K562 (cell line): ENCODE results near the gene ACVR2B. TPM values are rescaled to one million over a fixed set of nuclear protein-coding genes. Genes with fewer than 3 reads are reported as not detected.

ENCODE experiments used
- CBFB ChIP-seq: sonication (generic); formaldehyde crosslinking; IDR thresholded peaks from 2 replicates; pipeline ENCODE4 v1.4.0; 2020; ENCODE audit warnings: mild to moderate bottlenecking, missing genetic modification reagents
- CHAMP1 ChIP-seq: fragments of 450-650 bp; IDR thresholded peaks from 2 replicates; pipeline ENCODE4 v1.6.1; 2016; ENCODE audit warnings: mild to moderate bottlenecking
- ELF2 ChIP-seq: fragments of 250-450 bp; sonication (Bioruptor Pico); IDR thresholded peaks from 2 replicates; pipeline ENCODE4 v1.5.0; 2021; ENCODE audit warnings: mild to moderate bottlenecking
- FOXK1 ChIP-seq: sonication (generic); formaldehyde crosslinking; IDR thresholded peaks from 2 replicates; pipeline ENCODE4 v1.8.0; 2022; ENCODE audit warnings: missing genetic modification reagents, mild to moderate bottlenecking, borderline replicate concordance
- HDAC6 ChIP-seq: IDR thresholded peaks from 2 replicates; pipeline ENCODE4 v1.6.1; 2012; ENCODE audit warnings: low read depth, mild to moderate bottlenecking, control low read depth, inconsistent platforms, low read length, moderate library complexity
- IRF1 ChIP-seq: sonication (generic); formaldehyde crosslinking; IDR thresholded peaks from 2 replicates; pipeline ENCODE4 v1.8.0; 2022; ENCODE audit warnings: missing genetic modification reagents, mild to moderate bottlenecking, borderline replicate concordance
- POLR3A ChIP-seq: IDR thresholded peaks from 2 replicates; pipeline ENCODE4 v1.6.1; 2011; ENCODE audit warnings: borderline replicate concordance, mild to moderate bottlenecking, moderate library complexity; ENCODE audit not compliant: insufficient read length, insufficient read depth; ENCODE audit errors: extremely low read depth
- SP1 ChIP-seq: sonication (generic); formaldehyde crosslinking; IDR thresholded peaks from 2 replicates; pipeline ENCODE4 v1.8.1; 2022; ENCODE audit warnings: mild to moderate bottlenecking, missing genetic modification reagents
- TAF1 ChIP-seq: IDR thresholded peaks from 2 replicates; pipeline ENCODE4 v1.6.1; 2011; ENCODE audit warnings: mild to moderate bottlenecking, low read length, moderate library complexity; ENCODE audit not compliant: insufficient read depth, control insufficient read depth, severe bottlenecking; ENCODE audit errors: extremely low read depth
- YY1 ChIP-seq, 3 experiments: IDR thresholded peaks; 2 replicates each; pipeline ENCODE4 v1.6.1; 2011; ENCODE audit warnings: low read length in 2 of 3, mild to moderate bottlenecking in 2 of 3, moderate library complexity in 2 of 3, borderline replicate concordance in 1 of 3, control low read depth in 1 of 3, low read depth in 1 of 3; ENCODE audit not compliant: insufficient read depth in 3 of 3, insufficient replicate concordance in 2 of 3, control insufficient read depth in 1 of 3, insufficient read length in 1 of 3; ENCODE audit errors: extremely low read depth in 1 of 3
- ZBTB17 ChIP-seq: fragments of 450-650 bp; formaldehyde crosslinking; IDR thresholded peaks from 2 replicates; pipeline ENCODE4 v1.4.0; 2020; ENCODE audit warnings: mild to moderate bottlenecking
- ZFP30 ChIP-seq: fragments of 250-450 bp; sonication (Bioruptor Pico); IDR thresholded peaks from 2 replicates; pipeline ENCODE4 v1.8.0; 2022; ENCODE audit warnings: moderate library complexity, mild to moderate bottlenecking, inconsistent platforms, borderline replicate concordance
- ZNF174 ChIP-seq: fragments of 250-450 bp; sonication (Bioruptor Pico); IDR thresholded peaks from 2 replicates; pipeline ENCODE4 v1.4.0; 2020; ENCODE audit warnings: mild to moderate bottlenecking
- ZNF766 ChIP-seq: fragments of 200-800 bp; sonication (Bioruptor generic); conservative IDR thresholded peaks from 2 replicates; pipeline ENCODE4 v1.6.1; 2016; ENCODE audit warnings: missing genetic modification characterization, missing compliant biosample characterization
- ZNF830 ChIP-seq: fragments of 250-450 bp; sonication (Bioruptor Pico); IDR thresholded peaks from 2 replicates; pipeline ENCODE4 v1.5.0; 2021; ENCODE audit warnings: mild to moderate bottlenecking
- polyA plus RNA-seq, 8 experiments: library from polyadenylated mRNA; depleted of rRNA in 4 of 8; stranded (reverse) in 5 of 8; unstranded in 3 of 8; fragments of >200 nt; fragmentation: Nextera tagmentation in 2 of 8; fragmentation: Illumina TruSeq in 1 of 8; extraction: Ambion mirVana in 2 of 8; extraction: Trizol in 1 of 8; gene quantifications; 2 replicates each; pipeline versions ENCODE4 v1.2.1 to v1.2.3, GENCODE V29; 2011 to 2014; ENCODE audit warnings: inconsistent platforms in 1 of 8, missing spikeins in 1 of 8
- total RNA-seq, 7 experiments: library from RNA; depleted of rRNA in 6 of 7; stranded (reverse); fragments of >200 nt in 6 of 7; fragmentation: Illumina TruSeq in 2 of 7; extraction: Trizol in 2 of 7; gene quantifications; 2 replicates each; pipeline versions ENCODE4 v1.2.1 to v1.2.3, GENCODE V29; 2011 to 2021; ENCODE audit warnings: low replicate concordance in 1 of 7
- TF ChIP-seq, protein P1 (sequence below): fragments of 200-800 bp; sonication (Bioruptor generic); IDR thresholded peaks from 2 replicates; pipeline ENCODE4 v1.6.1; 2017; ENCODE audit warnings: missing genetic modification characterization, missing compliant biosample characterization
- TF ChIP-seq, protein P2 (sequence below): fragments of 250-450 bp; sonication (Bioruptor Pico); IDR thresholded peaks from 2 replicates; pipeline ENCODE4 v1.8.0; 2022; ENCODE audit warnings: inconsistent platforms
- TF ChIP-seq, protein P3 (sequence below), 2 experiments: fragments of 450-650 bp in 1 of 2; sonication (generic) in 1 of 2; formaldehyde crosslinking; conservative IDR thresholded peaks; 2 replicates each; pipeline versions ENCODE4 v1.4.0 to v1.8.1; 2020 to 2022; ENCODE audit warnings: mild to moderate bottlenecking in 1 of 2, missing genetic modification reagents in 1 of 2

Gene ACVR2B
- total and polyA plus RNA-seq, 9 of the 15 experiments (the other 6 are each of a cell fraction or from before 2014, with no cell fraction given), result 1.8 to 23.7 (median 7.1) TPM

DNA sequence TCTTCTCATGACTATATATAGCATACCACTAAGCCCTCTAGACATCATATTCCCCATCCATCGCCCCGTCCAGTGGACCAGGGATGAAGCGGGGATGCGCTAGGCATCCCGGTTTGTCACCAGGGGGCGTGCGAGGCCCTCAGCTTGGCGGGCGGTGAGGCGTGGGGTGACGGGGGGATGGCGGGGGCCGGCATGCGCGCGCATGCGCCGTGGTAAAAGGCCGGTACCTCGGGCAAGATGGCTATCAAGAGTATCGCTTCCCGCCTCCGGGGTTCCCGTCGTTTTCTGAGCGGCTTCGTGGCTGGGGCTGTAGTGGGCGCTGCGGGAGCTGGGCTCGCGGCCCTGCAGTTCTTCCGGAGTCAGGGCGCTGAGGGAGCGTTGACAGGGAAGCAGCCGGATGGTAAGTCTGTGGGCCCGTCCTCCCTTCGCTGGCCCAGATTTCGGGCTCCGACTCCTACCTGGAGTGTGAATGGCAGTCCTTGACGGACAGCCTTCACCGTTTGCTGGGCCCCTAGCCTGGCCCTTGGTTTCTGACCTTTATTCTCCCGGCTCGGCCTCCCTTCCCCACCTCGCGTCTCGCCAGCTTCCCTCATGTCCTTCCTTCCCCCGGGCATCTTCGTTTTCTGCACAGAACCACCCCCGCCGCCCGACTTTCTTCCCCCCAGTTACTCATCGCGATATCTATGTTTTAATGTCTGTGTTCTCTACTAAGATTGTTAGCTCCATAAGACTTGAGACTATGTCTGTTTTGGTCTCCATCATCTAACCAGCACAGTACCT lies 42.6 kb downstream of the ACVR2B start, which contains the start of gene EXOG (continued):
- TF ChIP-seq, protein P1, sequence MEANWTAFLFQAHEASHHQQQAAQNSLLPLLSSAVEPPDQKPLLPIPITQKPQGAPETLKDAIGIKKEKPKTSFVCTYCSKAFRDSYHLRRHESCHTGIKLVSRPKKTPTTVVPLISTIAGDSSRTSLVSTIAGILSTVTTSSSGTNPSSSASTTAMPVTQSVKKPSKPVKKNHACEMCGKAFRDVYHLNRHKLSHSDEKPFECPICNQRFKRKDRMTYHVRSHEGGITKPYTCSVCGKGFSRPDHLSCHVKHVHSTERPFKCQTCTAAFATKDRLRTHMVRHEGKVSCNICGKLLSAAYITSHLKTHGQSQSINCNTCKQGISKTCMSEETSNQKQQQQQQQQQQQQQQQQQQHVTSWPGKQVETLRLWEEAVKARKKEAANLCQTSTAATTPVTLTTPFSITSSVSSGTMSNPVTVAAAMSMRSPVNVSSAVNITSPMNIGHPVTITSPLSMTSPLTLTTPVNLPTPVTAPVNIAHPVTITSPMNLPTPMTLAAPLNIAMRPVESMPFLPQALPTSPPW (CRISPR knock-in tag), result peak; percentile 99
- TF ChIP-seq POLR3A (no peak), SP1 (CRISPR knock-in tag) (peak; percentile 62), ZBTB17 (no peak), ELF2 (peak; percentile 85), YY1 (IDR thresholded peaks at IDR 0.05; ENCODE audit: borderline replicate concordance in 1 of 3, control insufficient read depth in 1 of 3, extremely low read depth in 1 of 3, insufficient read depth in 3 of 3, insufficient read length in 1 of 3, insufficient replicate concordance in 2 of 3, low read depth in 1 of 3, low read length in 2 of 3) (peak in 2 of 3 experiments; percentile 82 to 86), CBFB (CRISPR knock-in tag) (0 out of 2 replicates have a peak, but pooled peaks have one; percentile 62), IRF1 (CRISPR knock-in tag) (no peak), ZFP30 (CRISPR knock-in tag) (no peak), ZNF174 (CRISPR knock-in tag) (no peak), FOXK1 (CRISPR knock-in tag) (no peak), TAF1 (peak; percentile 85), ZNF766 (no peak), HDAC6 (no peak), CHAMP1 (no peak), ZNF830 (CRISPR knock-in tag) (no peak)
- TF ChIP-seq, protein P2, sequence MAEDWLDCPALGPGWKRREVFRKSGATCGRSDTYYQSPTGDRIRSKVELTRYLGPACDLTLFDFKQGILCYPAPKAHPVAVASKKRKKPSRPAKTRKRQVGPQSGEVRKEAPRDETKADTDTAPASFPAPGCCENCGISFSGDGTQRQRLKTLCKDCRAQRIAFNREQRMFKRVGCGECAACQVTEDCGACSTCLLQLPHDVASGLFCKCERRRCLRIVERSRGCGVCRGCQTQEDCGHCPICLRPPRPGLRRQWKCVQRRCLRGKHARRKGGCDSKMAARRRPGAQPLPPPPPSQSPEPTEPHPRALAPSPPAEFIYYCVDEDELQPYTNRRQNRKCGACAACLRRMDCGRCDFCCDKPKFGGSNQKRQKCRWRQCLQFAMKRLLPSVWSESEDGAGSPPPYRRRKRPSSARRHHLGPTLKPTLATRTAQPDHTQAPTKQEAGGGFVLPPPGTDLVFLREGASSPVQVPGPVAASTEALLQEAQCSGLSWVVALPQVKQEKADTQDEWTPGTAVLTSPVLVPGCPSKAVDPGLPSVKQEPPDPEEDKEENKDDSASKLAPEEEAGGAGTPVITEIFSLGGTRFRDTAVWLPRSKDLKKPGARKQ (CRISPR knock-in tag), result no peak
- TF ChIP-seq, protein P3, sequence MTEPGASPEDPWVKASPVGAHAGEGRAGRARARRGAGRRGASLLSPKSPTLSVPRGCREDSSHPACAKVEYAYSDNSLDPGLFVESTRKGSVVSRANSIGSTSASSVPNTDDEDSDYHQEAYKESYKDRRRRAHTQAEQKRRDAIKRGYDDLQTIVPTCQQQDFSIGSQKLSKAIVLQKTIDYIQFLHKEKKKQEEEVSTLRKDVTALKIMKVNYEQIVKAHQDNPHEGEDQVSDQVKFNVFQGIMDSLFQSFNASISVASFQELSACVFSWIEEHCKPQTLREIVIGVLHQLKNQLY (CRISPR knock-in tag; conservative IDR thresholded peaks at IDR 0.05), result peak in 1 of 2 experiments; percentile 57; a peak in 2 of 4 replicates
